Measurements from ENCODE around the gene KCNQ1OT1.
"Not testable (repeated sequence)": the region's sequence is repeated elsewhere in the genome, so short reads cannot be mapped to it uniquely, and the experiment has no call there.

KCNQ1OT1 gene

DNA sequence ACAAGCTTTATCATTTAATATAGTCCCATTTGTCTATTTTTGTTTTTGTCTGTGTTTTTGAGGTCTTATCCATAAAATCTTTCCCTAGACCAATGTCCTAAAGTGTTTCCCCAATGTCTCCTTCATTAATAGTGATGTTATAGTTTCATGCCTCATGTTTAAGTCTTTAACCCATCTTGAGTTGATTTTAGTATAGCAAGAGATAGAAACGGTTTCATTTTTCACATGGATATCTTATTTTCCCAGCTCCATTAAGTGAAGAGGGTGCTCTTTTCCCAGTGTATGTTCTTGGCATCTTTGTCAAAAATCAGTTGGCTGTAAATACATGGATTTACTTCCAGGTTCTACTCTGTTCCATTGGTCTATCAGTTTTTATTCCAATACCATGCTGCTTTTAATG is 58.2 kb downstream of the KCNQ1OT1 start:
- H3K4me1 ChIP-seq (ENCODE audit: insufficient read depth, low read length, poor library complexity, severe bottlenecking): no peaks in the 10 kb centered on the region
- peaks cover 37% of the 10 kb centered on the region for H3K9me3 ChIP-seq (ENCODE audit: insufficient read depth, low read depth, low read length)
- H3K9ac ChIP-seq (ENCODE audit: low read depth, low read length, poor library complexity, severe bottlenecking): no peak overlapping the region

DNA sequence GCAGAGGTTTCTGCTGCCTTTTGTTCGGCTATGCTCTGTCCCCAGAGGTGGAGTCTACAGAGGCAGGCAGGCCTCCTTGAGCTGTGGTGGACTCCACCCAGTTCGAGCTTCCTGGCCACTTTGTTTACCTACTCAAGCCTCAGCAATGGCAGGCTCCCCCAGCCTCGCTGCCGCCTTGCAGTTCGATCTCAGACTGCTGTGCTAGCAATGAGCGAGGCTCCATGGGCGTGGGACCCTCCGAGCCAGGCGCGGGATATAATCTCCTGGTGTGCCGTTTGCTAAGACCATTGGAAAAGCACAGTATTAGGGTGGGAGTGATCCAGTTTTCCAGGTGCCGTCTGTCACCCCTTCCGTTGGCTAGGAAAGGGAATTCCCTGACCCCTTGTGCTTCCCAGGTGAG is 60.0 kb downstream of the KCNQ1OT1 start:
- peaks cover 20% of the 10 kb centered on the region; the same call in 1 of the 2 replicates for H3K9me3 ChIP-seq (ENCODE audit: insufficient read depth, low read depth, low read length)

More for the DNA sequence above, 58.2 kb downstream of the KCNQ1OT1 start:
- no peak for TF ChIP-seq EZH2phosphoT487 (IDR thresholded peaks at IDR 0.05; ENCODE audit: borderline replicate concordance)
- TF ChIP-seq, protein P1, sequence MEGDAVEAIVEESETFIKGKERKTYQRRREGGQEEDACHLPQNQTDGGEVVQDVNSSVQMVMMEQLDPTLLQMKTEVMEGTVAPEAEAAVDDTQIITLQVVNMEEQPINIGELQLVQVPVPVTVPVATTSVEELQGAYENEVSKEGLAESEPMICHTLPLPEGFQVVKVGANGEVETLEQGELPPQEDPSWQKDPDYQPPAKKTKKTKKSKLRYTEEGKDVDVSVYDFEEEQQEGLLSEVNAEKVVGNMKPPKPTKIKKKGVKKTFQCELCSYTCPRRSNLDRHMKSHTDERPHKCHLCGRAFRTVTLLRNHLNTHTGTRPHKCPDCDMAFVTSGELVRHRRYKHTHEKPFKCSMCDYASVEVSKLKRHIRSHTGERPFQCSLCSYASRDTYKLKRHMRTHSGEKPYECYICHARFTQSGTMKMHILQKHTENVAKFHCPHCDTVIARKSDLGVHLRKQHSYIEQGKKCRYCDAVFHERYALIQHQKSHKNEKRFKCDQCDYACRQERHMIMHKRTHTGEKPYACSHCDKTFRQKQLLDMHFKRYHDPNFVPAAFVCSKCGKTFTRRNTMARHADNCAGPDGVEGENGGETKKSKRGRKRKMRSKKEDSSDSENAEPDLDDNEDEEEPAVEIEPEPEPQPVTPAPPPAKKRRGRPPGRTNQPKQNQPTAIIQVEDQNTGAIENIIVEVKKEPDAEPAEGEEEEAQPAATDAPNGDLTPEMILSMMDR (conservative IDR thresholded peaks at IDR 0.05; ENCODE audit: low read length): no peak
- no peak overlapping the region for H2AFZ ChIP-seq (ENCODE audit: low read length)
- no peak overlapping the region for H3K4me3 ChIP-seq (ENCODE audit: low read length, poor library complexity, severe bottlenecking)
- no peaks in the 10 kb centered on the region for H3K27me3 ChIP-seq (ENCODE audit: insufficient read depth, low read length, poor library complexity, severe bottlenecking)
- H3K36me3 ChIP-seq (ENCODE audit: insufficient read depth, low read length): no peaks in the 10 kb centered on the region
- H3K4me2 ChIP-seq (ENCODE audit: low read depth, low read length, poor library complexity, severe bottlenecking): no peak overlapping the region
- no peaks in the 10 kb centered on the region for H3F3A ChIP-seq (ENCODE audit: low read depth)
- H4K20me1 ChIP-seq (ENCODE audit: insufficient read depth, low read length, poor library complexity, severe bottlenecking): no peaks in the 10 kb centered on the region
- no peaks in the 10 kb centered on the region for H3K9me2 ChIP-seq (replicated peaks; ENCODE audit: low read depth, low read length)
- no peaks in the 10 kb centered on the region for H3K79me2 ChIP-seq (ENCODE audit: insufficient read depth, low read length)

DNA sequence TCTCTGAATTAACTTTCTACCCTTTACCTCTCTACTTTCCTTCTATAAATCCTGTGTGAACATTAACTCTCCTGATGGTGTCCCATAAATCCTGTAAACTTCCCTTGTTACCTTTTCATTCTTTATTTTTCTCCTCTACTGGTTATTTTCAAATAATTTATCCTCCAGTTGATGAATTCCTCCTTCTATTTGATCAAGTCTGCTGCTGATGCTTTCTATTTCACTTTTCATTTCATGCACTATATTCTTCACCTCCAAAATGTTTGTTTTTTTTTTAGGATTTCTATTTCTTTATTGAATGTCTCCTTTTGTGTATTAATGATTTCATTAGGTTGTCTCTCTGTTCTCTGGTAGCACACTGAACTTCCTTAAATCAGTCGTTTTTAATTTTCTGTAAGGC is 68.6 kb downstream of the KCNQ1OT1 start:
- H3K4me1 ChIP-seq (ENCODE audit: insufficient read depth, low read length, poor library complexity, severe bottlenecking): no peaks in the 10 kb centered on the region
- no peaks in the 10 kb centered on the region for H3K27me3 ChIP-seq (ENCODE audit: insufficient read depth, low read length, poor library complexity, severe bottlenecking)
- no peak overlapping the region for H3K9ac ChIP-seq (ENCODE audit: low read depth, low read length, poor library complexity, severe bottlenecking)
- no peaks in the 10 kb centered on the region for H3K36me3 ChIP-seq (ENCODE audit: insufficient read depth, low read length)
- no peaks in the 10 kb centered on the region for H4K20me1 ChIP-seq (ENCODE audit: insufficient read depth, low read length, poor library complexity, severe bottlenecking)
- no peak overlapping the region for H3K4me2 ChIP-seq (ENCODE audit: low read depth, low read length, poor library complexity, severe bottlenecking)
- no peaks in the 10 kb centered on the region for H3K79me2 ChIP-seq (ENCODE audit: insufficient read depth, low read length)
- H3K9me3 ChIP-seq (ENCODE audit: insufficient read depth, low read depth, low read length): peaks cover 20% of the 10 kb centered on the region; the same call in 1 of the 2 replicates
- H3F3A ChIP-seq (ENCODE audit: low read depth): no peaks in the 10 kb centered on the region
- H3K4me3 ChIP-seq (ENCODE audit: low read length, poor library complexity, severe bottlenecking): no peak overlapping the region
- H2AFZ ChIP-seq (ENCODE audit: low read length): no peak overlapping the region
- TF ChIP-seq EZH2phosphoT487 (IDR thresholded peaks at IDR 0.05; ENCODE audit: borderline replicate concordance): no peak
- TF ChIP-seq, protein P1 (conservative IDR thresholded peaks at IDR 0.05; ENCODE audit: low read length): no peak
- H3K9me2 ChIP-seq (replicated peaks; ENCODE audit: low read depth, low read length): no peaks in the 10 kb centered on the region

More for the DNA sequence above, 60.0 kb downstream of the KCNQ1OT1 start:
- H3K4me1 ChIP-seq (ENCODE audit: insufficient read depth, low read length, poor library complexity, severe bottlenecking); H3K4me3 ChIP-seq (ENCODE audit: low read length, poor library complexity, severe bottlenecking); H3K36me3 ChIP-seq (ENCODE audit: insufficient read depth, low read length); H3K79me2 ChIP-seq (ENCODE audit: insufficient read depth, low read length); H2AFZ ChIP-seq (ENCODE audit: low read length); H3K9ac ChIP-seq (ENCODE audit: low read depth, low read length, poor library complexity, severe bottlenecking); H3K4me2 ChIP-seq (ENCODE audit: low read depth, low read length, poor library complexity, severe bottlenecking); H3K9me2 ChIP-seq (replicated peaks; ENCODE audit: low read depth, low read length); H3K27me3 ChIP-seq (ENCODE audit: insufficient read depth, low read length, poor library complexity, severe bottlenecking); H3F3A ChIP-seq (ENCODE audit: low read depth); H4K20me1 ChIP-seq (ENCODE audit: insufficient read depth, low read length, poor library complexity, severe bottlenecking): not testable (repeated sequence)

DNA sequence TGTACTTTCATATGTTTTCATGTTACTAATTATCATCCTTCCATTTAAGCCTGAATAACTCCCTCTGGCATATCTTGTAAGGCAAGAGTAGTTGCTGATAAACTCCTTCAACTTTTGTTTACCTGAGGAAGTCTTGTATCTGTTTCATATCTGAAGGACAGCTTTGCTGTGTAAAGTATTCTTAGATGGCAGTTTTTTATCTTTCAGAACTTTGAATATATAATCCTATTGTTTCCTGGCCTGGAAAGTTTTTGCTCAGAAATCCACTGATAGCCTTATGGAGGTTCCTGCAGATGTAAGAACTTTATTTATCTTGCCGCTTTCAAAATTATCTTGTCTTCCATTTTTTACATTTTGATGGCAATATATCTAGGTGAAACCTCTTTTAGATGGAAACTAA is 69.1 kb downstream of the KCNQ1OT1 start:
- Histone ChIP-seq H3K79me2 (ENCODE audit: insufficient read depth, low read length) (no peaks in the 10 kb centered on the region), H3K9me3 (ENCODE audit: insufficient read depth, low read depth, low read length) (peaks cover 20% of the 10 kb centered on the region; the same call in 1 of the 2 replicates), H3K27me3 (ENCODE audit: insufficient read depth, low read length, poor library complexity, severe bottlenecking) (no peaks in the 10 kb centered on the region), H3K9ac (ENCODE audit: low read depth, low read length, poor library complexity, severe bottlenecking) (no peak overlapping the region), H3K4me1 (ENCODE audit: insufficient read depth, low read length, poor library complexity, severe bottlenecking) (no peaks in the 10 kb centered on the region), H3K4me2 (ENCODE audit: low read depth, low read length, poor library complexity, severe bottlenecking) (no peak overlapping the region), H3K4me3 (ENCODE audit: low read length, poor library complexity, severe bottlenecking) (no peak overlapping the region), H3F3A (ENCODE audit: low read depth) (no peaks in the 10 kb centered on the region), H3K36me3 (ENCODE audit: insufficient read depth, low read length) (no peaks in the 10 kb centered on the region), H3K9me2 (replicated peaks; ENCODE audit: low read depth, low read length) (no peaks in the 10 kb centered on the region), H4K20me1 (ENCODE audit: insufficient read depth, low read length, poor library complexity, severe bottlenecking) (no peaks in the 10 kb centered on the region), H2AFZ (ENCODE audit: low read length) (no peak overlapping the region)
- no peak for TF ChIP-seq EZH2phosphoT487 (IDR thresholded peaks at IDR 0.05; ENCODE audit: borderline replicate concordance)
- TF ChIP-seq, protein P1 (conservative IDR thresholded peaks at IDR 0.05; ENCODE audit: low read length): no peak

All from Loucy (cell line).